ENCODE data around the gene DDB1. TPM values are rescaled to one million over a fixed set of nuclear protein-coding genes. Genes with fewer than 3 reads are reported as not detected.

The DDB1 gene
- total and polyA plus RNA-seq, 2 of the 4 experiments (the other 2 are of a cell fraction), result 221 to 412 TPM

DNA sequence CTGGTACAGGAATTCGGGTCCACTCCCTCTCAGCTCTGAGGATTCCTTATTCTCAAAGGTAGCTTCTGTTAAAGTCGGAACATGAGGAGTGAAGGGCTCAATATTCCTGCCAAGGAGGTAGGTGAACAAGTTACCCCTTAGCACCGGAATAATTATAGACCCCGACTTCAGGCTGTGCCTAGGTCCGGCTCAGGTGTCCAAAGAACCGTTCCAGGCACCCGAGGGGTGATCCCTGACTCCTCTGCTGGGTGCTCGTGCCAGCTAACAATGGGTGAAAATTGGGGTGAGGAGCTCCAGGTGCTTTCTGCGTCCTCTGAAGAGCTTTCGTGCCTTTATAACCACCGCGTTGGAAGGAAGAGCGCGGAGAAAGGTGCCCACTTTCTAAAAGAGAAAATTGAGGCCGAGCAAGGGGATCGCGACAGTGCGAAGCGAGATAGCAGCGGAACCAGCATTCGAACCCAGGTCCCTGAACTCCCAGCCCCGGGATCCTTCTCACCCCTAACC, 28.4 kb upstream of the DDB1 start (continued):
- no peak for TF ChIP-seq MXI1 (IDR thresholded peaks at IDR 0.05; ENCODE audit: borderline replicate concordance, low read depth, low read length)

DNA sequence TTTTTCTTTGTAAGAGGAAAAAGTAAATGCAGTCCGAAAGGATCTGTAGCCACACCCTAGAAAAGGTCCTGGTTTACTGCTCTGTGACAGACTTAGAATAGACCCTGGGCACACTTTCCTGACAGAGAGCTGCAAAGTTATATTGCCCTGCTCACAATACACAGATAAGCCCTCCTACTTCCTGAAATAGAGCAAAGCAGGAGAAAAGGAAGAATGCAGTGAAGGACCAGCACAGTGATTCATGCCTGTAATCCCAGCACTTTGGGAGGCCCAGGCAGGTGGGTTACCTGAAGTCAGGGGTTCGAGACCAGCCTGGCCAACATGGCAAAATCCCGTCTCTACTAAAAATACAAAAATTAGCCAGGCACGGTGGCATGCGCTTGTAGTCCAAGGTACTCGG, 26.6 kb upstream of the DDB1 start:
- BruUV-seq (replicated peaks), result no TSS peak
- no peak overlapping the region for H3K4me2 ChIP-seq (ENCODE audit: low read depth, low read length)

More for the DNA sequence above, 26.6 kb upstream of the DDB1 start:
- Histone ChIP-seq H3K9me3 (ENCODE audit: control insufficient read depth, insufficient read depth, low read length) (no peaks in the 10 kb centered on the region), H3K79me1 (ENCODE audit: low read depth in 1 of 2, low read length in 2 of 2) (peaks cover 39 to 54% of the 10 kb centered on the region in 2 experiments), H3K56ac (ENCODE audit: extremely low read depth, insufficient read depth, low read length) (no peak overlapping the region), H4K5ac (ENCODE audit: low read depth, low read length) (no peak overlapping the region), H4K20me1 (ENCODE audit: insufficient read depth, low read length) (no peaks in the 10 kb centered on the region), H3K23ac (ENCODE audit: low read depth, low read length) (no peak overlapping the region), H2AK9ac (replicated peaks; ENCODE audit: low read depth, low read length, poor library complexity) (no peak overlapping the region), H3K18ac (ENCODE audit: low read depth, low read length) (no peak overlapping the region), H3K4me1 (ENCODE audit: control insufficient read depth, insufficient read depth, low read length) (peaks cover 2% of the 10 kb centered on the region; the same call in 1 of the 2 replicates), H3K27ac (ENCODE audit: insufficient read depth, low read length) (no peak overlapping the region), H3K27me3 (ENCODE audit: control insufficient read depth, insufficient read depth, low read length) (no peaks in the 10 kb centered on the region), H2BK15ac (ENCODE audit: low read depth, low read length) (no peak overlapping the region), H3K36me3 (ENCODE audit: control insufficient read depth, insufficient read depth, low read length) (peaks cover 11% of the 10 kb centered on the region), H2BK20ac (ENCODE audit: low read depth, low read length) (no peak overlapping the region), H3K9ac (ENCODE audit: low read depth, low read length) (no peak overlapping the region), H4K91ac (ENCODE audit: insufficient read depth, low read depth, low read length) (no peak overlapping the region), H4K8ac (ENCODE audit: low read depth in 2 of 2, low read length in 2 of 2) (no peak overlapping the region), H3K9me1 (ENCODE audit: insufficient read depth, low read length) (peaks cover 5% of the 10 kb centered on the region), H3K4ac (ENCODE audit: low read depth, low read length) (no peak overlapping the region), H2BK5ac (ENCODE audit: low read depth, low read length, poor library complexity, severe bottlenecking) (no peak overlapping the region), H2AFZ (replicated peaks; ENCODE audit: low read length, poor library complexity) (no peak overlapping the region), H3K4me3 (ENCODE audit: insufficient read depth, low read depth, low read length) (no peak overlapping the region), H2BK120ac (ENCODE audit: low read depth, low read length) (no peak overlapping the region), H2AK5ac (ENCODE audit: low read depth, low read length) (no peak overlapping the region), H3K14ac (replicated peaks; ENCODE audit: low read depth, low read length) (no peak overlapping the region)
- dilution Hi-C loops (cut with HindIII; ENCODE audit: low sequenced_read_pairs, unreplicated experiment) (no loop called here), intact Hi-C loops (cut with micrococcal nuclease) (no loop called here), in situ Hi-C loops (cut with MboI; ENCODE audit: low sequenced_read_pairs) (no loop called here)
- 88% methylated on average over 3 of the region's 6 CpGs; no CpG with 5 or more reads in 1 of the 2 experiments for WGBS, 2 experiments (ENCODE audit: extremely low coverage in 2 of 2, insufficient read length in 1 of 2)
- ChIA-PET CTCF (interaction anchor here (2.9 kb wide), 1 partner anchor 23 kb away, joined by 17 read pairs; no protein-coding TSS in a partner anchor), POLR2A (ENCODE audit: unreplicated experiment) (interaction anchor here (0.6 kb wide), 1 partner anchor 14 kb away, joined by 4 read pairs; no protein-coding TSS in a partner anchor)
- TF ChIP-seq MAFK (IDR thresholded peaks at IDR 0.05; ENCODE audit: low read depth, low read length) (no peak), MAZ (IDR thresholded peaks at IDR 0.05; ENCODE audit: borderline replicate concordance, low read depth, low read length) (no peak), RAD21 (IDR thresholded peaks at IDR 0.05; ENCODE audit: low read length) (no peak), CTCF (conservative IDR thresholded peaks at IDR 0.05; ENCODE audit: low read depth, low read length) (no peak), NFE2L2 (IDR thresholded peaks at IDR 0.05; ENCODE audit: low read depth, low read length) (no peak), USF2 (IDR thresholded peaks at IDR 0.05; ENCODE audit: low read depth, low read length) (no peak), CHD1 (IDR thresholded peaks at IDR 0.05; ENCODE audit: low read depth, low read length) (no peak), CEBPB (IDR thresholded peaks at IDR 0.05; ENCODE audit: low read depth, low read length) (no peak), MXI1 (IDR thresholded peaks at IDR 0.05; ENCODE audit: borderline replicate concordance, low read depth, low read length) (no peak), RCOR1 (IDR thresholded peaks at IDR 0.05; ENCODE audit: insufficient replicate concordance, low read length) (no peak), POLR2A (IDR thresholded peaks at IDR 0.05; ENCODE audit: low read depth, low read length) (no peak)
- TF ChIP-seq, protein P1, sequence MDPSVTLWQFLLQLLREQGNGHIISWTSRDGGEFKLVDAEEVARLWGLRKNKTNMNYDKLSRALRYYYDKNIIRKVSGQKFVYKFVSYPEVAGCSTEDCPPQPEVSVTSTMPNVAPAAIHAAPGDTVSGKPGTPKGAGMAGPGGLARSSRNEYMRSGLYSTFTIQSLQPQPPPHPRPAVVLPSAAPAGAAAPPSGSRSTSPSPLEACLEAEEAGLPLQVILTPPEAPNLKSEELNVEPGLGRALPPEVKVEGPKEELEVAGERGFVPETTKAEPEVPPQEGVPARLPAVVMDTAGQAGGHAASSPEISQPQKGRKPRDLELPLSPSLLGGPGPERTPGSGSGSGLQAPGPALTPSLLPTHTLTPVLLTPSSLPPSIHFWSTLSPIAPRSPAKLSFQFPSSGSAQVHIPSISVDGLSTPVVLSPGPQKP (IDR thresholded peaks at IDR 0.05; ENCODE audit: borderline replicate concordance, low read depth, low read length), result no peak
- DNase-seq (no peak), ATAC-seq (ENCODE audit: low read depth) (no peak)
